Measurements from ENCODE around the gene CD300LD.
"Not testable (repeated sequence)": the region's sequence is repeated elsewhere in the genome, so short reads cannot be mapped to it uniquely, and the experiment has no call there.

CD300LD gene

DNA sequence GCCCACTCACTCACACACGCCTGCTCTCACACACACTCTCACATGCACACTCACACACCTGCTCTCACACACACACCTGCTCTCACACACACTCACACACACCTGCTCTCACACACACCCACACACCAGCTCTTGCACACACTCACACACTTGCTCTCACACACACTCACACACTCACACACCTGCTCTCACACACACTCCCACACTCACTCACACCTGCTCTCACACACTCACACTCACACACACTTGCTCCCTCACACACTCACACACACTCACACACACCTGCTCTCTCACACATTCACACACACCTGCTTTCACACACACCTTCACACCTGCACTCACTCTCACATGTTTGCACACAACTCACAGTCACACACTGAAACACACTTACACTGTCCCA is 28.7 kb downstream of the CD300LD start:
- WGBS, 2 experiments, result 93 to 96% methylated on average over 1 of the region's 1 CpG
- Histone ChIP-seq H3K4me3 (ENCODE audit: insufficient read depth, low read depth, low read length) (no peak overlapping the region), H3K9me3 (ENCODE audit: control insufficient read depth, low read length) (no peaks in the 10 kb centered on the region)

DNA sequence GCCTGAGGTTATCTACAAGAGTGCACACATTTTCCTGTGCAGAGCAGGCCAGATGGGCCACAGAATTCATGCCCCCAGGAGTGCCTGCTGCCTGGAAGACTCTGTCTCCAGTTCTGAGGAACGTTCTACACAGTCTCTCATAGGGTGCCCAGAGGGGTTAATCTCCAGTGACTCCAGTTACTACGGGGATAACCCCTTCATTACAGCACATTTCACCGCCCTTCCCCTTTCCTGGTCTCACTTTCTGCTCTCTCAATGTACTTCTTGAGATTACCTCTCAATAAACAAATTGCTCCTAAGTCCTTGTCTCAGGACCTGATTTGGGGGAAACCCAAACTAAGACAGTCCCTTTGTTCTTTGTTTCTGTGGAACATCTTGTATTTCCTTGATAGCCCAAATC is 30.5 kb downstream of the CD300LD start:
- Histone ChIP-seq H3K4me1 (ENCODE audit: control insufficient read depth, insufficient read depth, low read length) (no peaks in the 10 kb centered on the region), H3K4me3 (ENCODE audit: insufficient read depth, low read depth, low read length) (no peak overlapping the region), H3K27ac (ENCODE audit: insufficient read depth, low read depth, low read length, poor library complexity, severe bottlenecking) (no peak overlapping the region), H3K27me3 (ENCODE audit: control insufficient read depth, insufficient read depth, low read length, poor library complexity, severe bottlenecking) (no peaks in the 10 kb centered on the region), H3K9me3 (ENCODE audit: control insufficient read depth, low read length) (no peaks in the 10 kb centered on the region), H3K36me3 (ENCODE audit: control insufficient read depth, insufficient read depth, low read length) (no peaks in the 10 kb centered on the region)
- 79 to 86% methylated on average over 3 of the region's 3 CpGs for WGBS, 2 experiments

More for the DNA sequence above, 28.7 kb downstream of the CD300LD start:
- H3K27me3 ChIP-seq (ENCODE audit: control insufficient read depth, insufficient read depth, low read length, poor library complexity, severe bottlenecking), result no peaks in the 10 kb centered on the region
- no peaks in the 10 kb centered on the region for H3K4me1 ChIP-seq (ENCODE audit: control insufficient read depth, insufficient read depth, low read length)
- H3K27ac ChIP-seq (ENCODE audit: insufficient read depth, low read depth, low read length, poor library complexity, severe bottlenecking), result no peak overlapping the region
- no peaks in the 10 kb centered on the region for H3K36me3 ChIP-seq (ENCODE audit: control insufficient read depth, insufficient read depth, low read length)

- H3K9me3 ChIP-seq (ENCODE audit: control insufficient read depth, low read length), result no peaks in the 10 kb centered on the region
- WGBS, 2 experiments, result 83% methylated on average over 6 of the region's 6 CpGs
Observed at GRCh38 chr17:74558882-74559519, 33.1 kb downstream of the CD300LD start.

DNA sequence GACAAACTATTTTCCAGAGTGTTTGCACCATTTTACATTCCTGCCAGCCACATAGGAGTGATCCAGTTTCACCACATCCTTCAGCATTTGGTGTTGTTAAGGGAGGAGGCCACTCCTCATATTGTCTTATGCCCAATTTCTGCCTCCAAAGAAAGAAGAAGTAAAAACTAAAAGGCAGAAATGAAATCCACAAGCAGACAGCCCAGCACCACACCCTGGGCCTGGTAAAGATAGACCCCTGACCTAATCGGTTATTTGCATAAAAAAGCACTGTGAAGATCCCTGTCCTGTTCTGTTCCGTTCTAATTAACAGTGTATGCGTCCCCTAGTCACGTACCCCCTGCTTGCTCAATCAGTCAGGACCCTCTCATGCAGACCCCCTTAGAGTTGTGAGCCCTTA is 33.7 kb downstream of the CD300LD start:
- H3K27me3 ChIP-seq (ENCODE audit: control insufficient read depth, insufficient read depth, low read length, poor library complexity, severe bottlenecking); H3K4me1 ChIP-seq (ENCODE audit: control insufficient read depth, insufficient read depth, low read length): not testable (repeated sequence)
- WGBS, 2 experiments, result 81 to 84% methylated on average over 4 of the region's 4 CpGs

More at GRCh38 chr17:74558882-74559519, 33.1 kb downstream of the CD300LD start:
- Histone ChIP-seq H3K4me1 (ENCODE audit: control insufficient read depth, insufficient read depth, low read length) (no peaks in the 10 kb centered on the region), H3K27ac (ENCODE audit: insufficient read depth, low read depth, low read length, poor library complexity, severe bottlenecking) (no peak overlapping the region), H3K4me3 (ENCODE audit: insufficient read depth, low read depth, low read length) (no peak overlapping the region), H3K36me3 (ENCODE audit: control insufficient read depth, insufficient read depth, low read length) (no peaks in the 10 kb centered on the region), H3K27me3 (ENCODE audit: control insufficient read depth, insufficient read depth, low read length, poor library complexity, severe bottlenecking) (no peaks in the 10 kb centered on the region)

DNA sequence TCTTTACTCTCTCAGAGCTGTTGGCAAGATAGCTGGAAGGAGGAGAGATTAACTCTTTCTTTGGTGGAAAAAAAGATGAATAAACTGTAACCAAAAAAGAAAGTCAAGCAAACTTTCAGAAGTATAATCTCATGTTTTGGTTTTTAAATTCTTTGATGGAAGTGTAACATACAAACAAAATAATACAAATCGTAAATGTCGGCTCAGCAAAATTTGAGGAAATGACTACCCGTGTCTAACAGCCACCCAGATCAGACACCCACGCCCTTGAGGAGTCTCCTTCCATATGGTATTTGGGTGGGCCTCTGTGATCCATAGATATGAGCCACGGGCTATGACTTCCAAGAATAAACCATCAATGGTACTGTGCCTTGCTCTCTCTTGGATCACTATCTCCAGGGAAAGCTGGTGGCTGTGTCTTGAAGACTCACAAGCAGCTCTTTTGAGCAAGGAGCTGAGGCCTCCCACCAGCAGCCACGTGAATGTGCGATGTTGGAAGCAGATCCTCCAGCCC is 36.6 kb downstream of the CD300LD start:
- H3K9me3 ChIP-seq (ENCODE audit: control insufficient read depth, low read length), result no peaks in the 10 kb centered on the region
- H3K27me3 ChIP-seq (ENCODE audit: control insufficient read depth, insufficient read depth, low read length, poor library complexity, severe bottlenecking), result no peaks in the 10 kb centered on the region
- peaks cover 6% of the 10 kb centered on the region for H3K4me1 ChIP-seq (ENCODE audit: control insufficient read depth, insufficient read depth, low read length)
- H3K4me3 ChIP-seq (ENCODE audit: insufficient read depth, low read depth, low read length), result no peak overlapping the region
- no peaks in the 10 kb centered on the region for H3K36me3 ChIP-seq (ENCODE audit: control insufficient read depth, insufficient read depth, low read length)
- H3K27ac ChIP-seq (ENCODE audit: insufficient read depth, low read depth, low read length, poor library complexity, severe bottlenecking), result no peak overlapping the region
- WGBS, 2 experiments, result 91 to 93% methylated on average over 7 of the region's 7 CpGs

More for the DNA sequence above, 33.7 kb downstream of the CD300LD start:
- not testable (repeated sequence) for H3K36me3 ChIP-seq (ENCODE audit: control insufficient read depth, insufficient read depth, low read length); H3K4me3 ChIP-seq (ENCODE audit: insufficient read depth, low read depth, low read length); H3K9me3 ChIP-seq (ENCODE audit: control insufficient read depth, low read length); H3K27ac ChIP-seq (ENCODE audit: insufficient read depth, low read depth, low read length, poor library complexity, severe bottlenecking)

GRCh38 chr17:74554909-74555308 is 37.2 kb downstream of the CD300LD start:
- WGBS, 2 experiments, result 73 to 78% methylated on average over 6 of the region's 6 CpGs
- Histone ChIP-seq H3K4me3 (ENCODE audit: insufficient read depth, low read depth, low read length) (no peak overlapping the region), H3K4me1 (ENCODE audit: control insufficient read depth, insufficient read depth, low read length) (peaks cover 6% of the 10 kb centered on the region), H3K27me3 (ENCODE audit: control insufficient read depth, insufficient read depth, low read length, poor library complexity, severe bottlenecking) (no peaks in the 10 kb centered on the region), H3K9me3 (ENCODE audit: control insufficient read depth, low read length) (no peaks in the 10 kb centered on the region), H3K36me3 (ENCODE audit: control insufficient read depth, insufficient read depth, low read length) (no peaks in the 10 kb centered on the region), H3K27ac (ENCODE audit: insufficient read depth, low read depth, low read length, poor library complexity, severe bottlenecking) (no peak overlapping the region)

- Histone ChIP-seq H3K4me3 (ENCODE audit: insufficient read depth, low read depth, low read length) (no peak overlapping the region), H3K27me3 (ENCODE audit: control insufficient read depth, insufficient read depth, low read length, poor library complexity, severe bottlenecking) (no peaks in the 10 kb centered on the region), H3K4me1 (ENCODE audit: control insufficient read depth, insufficient read depth, low read length) (peaks cover 6% of the 10 kb centered on the region), H3K36me3 (ENCODE audit: control insufficient read depth, insufficient read depth, low read length) (no peaks in the 10 kb centered on the region), H3K27ac (ENCODE audit: insufficient read depth, low read depth, low read length, poor library complexity, severe bottlenecking) (no peak overlapping the region), H3K9me3 (ENCODE audit: control insufficient read depth, low read length) (no peaks in the 10 kb centered on the region)
- 69 to 73% methylated on average over 7 of the region's 7 CpGs for WGBS, 2 experiments
Observed at GRCh38 chr17:74552037-74552436, 40.0 kb downstream of the CD300LD start.

DNA sequence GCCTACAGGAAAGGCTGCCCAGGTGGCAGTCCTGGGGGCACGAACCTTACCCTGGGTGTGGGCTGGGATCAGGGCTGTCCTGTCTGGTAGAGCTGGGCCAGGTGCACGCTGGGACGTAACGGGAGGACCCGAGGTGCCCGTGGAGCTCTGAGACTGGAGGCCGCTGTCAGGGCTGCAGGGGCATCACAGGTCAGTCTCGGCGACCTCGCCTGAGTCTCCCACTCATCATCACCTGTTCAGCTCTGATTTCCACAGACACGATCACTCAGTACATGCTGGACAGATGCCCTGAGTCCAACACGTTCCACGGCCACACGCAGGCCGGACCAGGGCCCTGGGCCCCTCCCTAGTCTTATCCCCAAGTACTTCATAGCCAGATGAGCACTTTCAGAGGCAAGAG is 41.5 kb downstream of the CD300LD start:
- H3K27me3 ChIP-seq (ENCODE audit: control insufficient read depth, insufficient read depth, low read length, poor library complexity, severe bottlenecking), result no peaks in the 10 kb centered on the region
- WGBS, 2 experiments, result 92 to 94% methylated on average over 15 of the region's 15 CpGs
- no peak overlapping the region for H3K27ac ChIP-seq (ENCODE audit: insufficient read depth, low read depth, low read length, poor library complexity, severe bottlenecking)
- H3K4me3 ChIP-seq (ENCODE audit: insufficient read depth, low read depth, low read length), result no peak overlapping the region
- no peaks in the 10 kb centered on the region for H3K36me3 ChIP-seq (ENCODE audit: control insufficient read depth, insufficient read depth, low read length)
- peaks cover 6% of the 10 kb centered on the region for H3K4me1 ChIP-seq (ENCODE audit: control insufficient read depth, insufficient read depth, low read length)
- no peaks in the 10 kb centered on the region for H3K9me3 ChIP-seq (ENCODE audit: control insufficient read depth, low read length)

GRCh38 chr17:74549343-74549742 is 42.7 kb downstream of the CD300LD start:
- peaks cover 6% of the 10 kb centered on the region for H3K4me1 ChIP-seq (ENCODE audit: control insufficient read depth, insufficient read depth, low read length)
- no peak overlapping the region for H3K27ac ChIP-seq (ENCODE audit: insufficient read depth, low read depth, low read length, poor library complexity, severe bottlenecking)
- H3K36me3 ChIP-seq (ENCODE audit: control insufficient read depth, insufficient read depth, low read length), result no peaks in the 10 kb centered on the region
- WGBS, 2 experiments, result 88 to 92% methylated on average over 7 of the region's 7 CpGs
- H3K9me3 ChIP-seq (ENCODE audit: control insufficient read depth, low read length), result no peaks in the 10 kb centered on the region
- no peaks in the 10 kb centered on the region for H3K27me3 ChIP-seq (ENCODE audit: control insufficient read depth, insufficient read depth, low read length, poor library complexity, severe bottlenecking)
- H3K4me3 ChIP-seq (ENCODE audit: insufficient read depth, low read depth, low read length), result no peak overlapping the region

GRCh38 chr17:74547736-74548135 is 44.3 kb downstream of the CD300LD start:
- no peaks in the 10 kb centered on the region for H3K9me3 ChIP-seq (ENCODE audit: control insufficient read depth, low read length)
- 91 to 92% methylated on average over 3 of the region's 3 CpGs for WGBS, 2 experiments
- H3K4me3 ChIP-seq (ENCODE audit: insufficient read depth, low read depth, low read length), result no peak overlapping the region
- H3K27ac ChIP-seq (ENCODE audit: insufficient read depth, low read depth, low read length, poor library complexity, severe bottlenecking), result no peak overlapping the region
- no peaks in the 10 kb centered on the region for H3K36me3 ChIP-seq (ENCODE audit: control insufficient read depth, insufficient read depth, low read length)
- H3K27me3 ChIP-seq (ENCODE audit: control insufficient read depth, insufficient read depth, low read length, poor library complexity, severe bottlenecking), result no peaks in the 10 kb centered on the region
- peaks cover 6% of the 10 kb centered on the region for H3K4me1 ChIP-seq (ENCODE audit: control insufficient read depth, insufficient read depth, low read length)
